HepG2 (cell line): ENCODE measurements around the gene LRTM2. TPM values are rescaled to one million over a fixed set of nuclear protein-coding genes. Genes with fewer than 3 reads are reported as not detected.

Source experiments
- BCL6 ChIP-seq: IDR thresholded peaks from 2 replicates; pipeline ENCODE4 v1.6.1; 2016; ENCODE audit warnings: missing genetic modification reagents, missing compliant biosample characterization
- CENPT ChIP-seq: sonication (generic); formaldehyde crosslinking; IDR thresholded peaks from 2 replicates; pipeline ENCODE4 v1.8.0; 2022; ENCODE audit warnings: low read depth, mild to moderate bottlenecking, moderate library complexity, missing genetic modification reagents
- CHD4 ChIP-seq: fragments of 200-600 bp; sonication (generic); IDR thresholded peaks from 2 replicates; pipeline ENCODE4 v1.7.0; 2017; ENCODE audit warnings: mild to moderate bottlenecking, low read length, borderline replicate concordance
- ELF1 ChIP-seq: sonication (generic); formaldehyde crosslinking; IDR thresholded peaks from 2 replicates; pipeline ENCODE4 v1.4.0; 2020; ENCODE audit warnings: missing genetic modification reagents
- GABPA ChIP-seq, 2 experiments: IDR thresholded peaks; 2 replicates each; pipeline ENCODE4 v1.6.1; 2011 to 2016; ENCODE audit warnings: low read depth in 2 of 2, low read length in 1 of 2, missing biosample characterization in 1 of 2, missing genetic modification characterization in 1 of 2
- IRF9 ChIP-seq: sonication (generic); formaldehyde crosslinking; IDR thresholded peaks from 2 replicates; pipeline ENCODE4 v1.8.0; 2022; ENCODE audit warnings: missing genetic modification reagents, mild to moderate bottlenecking, borderline replicate concordance
- MAFF ChIP-seq: IDR thresholded peaks from 2 replicates; pipeline ENCODE4 v1.6.1; 2011; ENCODE audit warnings: low read depth, low read length, improper control_type of control experiment
- MAFG ChIP-seq: sonication (generic); formaldehyde crosslinking; IDR thresholded peaks from 2 replicates; pipeline ENCODE4 v1.5.1; 2020; ENCODE audit warnings: mild to moderate bottlenecking, missing genetic modification reagents
- PHF21A ChIP-seq: sonication (generic); formaldehyde crosslinking; IDR thresholded peaks from 2 replicates; pipeline ENCODE4 v1.5.0; 2020; ENCODE audit warnings: mild to moderate bottlenecking, missing genetic modification reagents
- SMAD3 ChIP-seq: sonication (generic); formaldehyde crosslinking; IDR thresholded peaks from 2 replicates; pipeline ENCODE4 v1.4.0; 2020; ENCODE audit warnings: missing genetic modification reagents
- SNAPC5 ChIP-seq: sonication (generic); formaldehyde crosslinking; IDR thresholded peaks from 2 replicates; pipeline ENCODE4 v1.8.1; 2023; ENCODE audit warnings: mild to moderate bottlenecking, missing genetic modification reagents, borderline replicate concordance
- TFE3 ChIP-seq: IDR thresholded peaks from 2 replicates; pipeline ENCODE4 v1.6.1; 2016
- XBP1 ChIP-seq: sonication (generic); formaldehyde crosslinking; IDR thresholded peaks from 2 replicates; pipeline ENCODE4 v1.5.0; 2020; ENCODE audit warnings: missing genetic modification reagents
- ZC3H13 ChIP-seq: sonication (generic); formaldehyde crosslinking; IDR thresholded peaks from 2 replicates; pipeline ENCODE4 v1.8.1; 2023; ENCODE audit warnings: mild to moderate bottlenecking, missing genetic modification reagents, moderate library complexity
- ZNF18 ChIP-seq: sonication (generic); formaldehyde crosslinking; IDR thresholded peaks from 2 replicates; pipeline ENCODE4 v1.8.0; 2022; ENCODE audit warnings: mild to moderate bottlenecking, missing genetic modification reagents; ENCODE audit not compliant: insufficient replicate concordance
- ZNF20 ChIP-seq: sonication (generic); formaldehyde crosslinking; IDR thresholded peaks from 2 replicates; pipeline ENCODE4 v1.4.0; 2020; ENCODE audit warnings: mild to moderate bottlenecking, moderate library complexity, missing genetic modification reagents
- ZNF329 ChIP-seq: sonication (generic); formaldehyde crosslinking; IDR thresholded peaks from 2 replicates; pipeline ENCODE4 v1.9.0; 2021; ENCODE audit warnings: low read depth, mild to moderate bottlenecking, missing genetic modification reagents
- ZNF790 ChIP-seq: sonication (generic); formaldehyde crosslinking; IDR thresholded peaks from 2 replicates; pipeline ENCODE4 v1.8.0; 2022; ENCODE audit warnings: missing genetic modification reagents, mild to moderate bottlenecking, borderline replicate concordance
- ZNF792 ChIP-seq: IDR thresholded peaks from 2 replicates; pipeline ENCODE4 v1.6.1; 2016
- ZNF850 ChIP-seq: sonication (generic); formaldehyde crosslinking; conservative IDR thresholded peaks from 2 replicates; pipeline ENCODE4 v1.9.0; 2021; ENCODE audit warnings: mild to moderate bottlenecking, missing genetic modification reagents
- ZNF891 ChIP-seq: sonication (generic); formaldehyde crosslinking; IDR thresholded peaks from 2 replicates; pipeline ENCODE4 v1.5.0; 2020; ENCODE audit warnings: mild to moderate bottlenecking, missing genetic modification reagents
- ZXDC ChIP-seq: sonication (generic); formaldehyde crosslinking; IDR thresholded peaks from 2 replicates; pipeline ENCODE4 v1.5.0; 2020; ENCODE audit warnings: mild to moderate bottlenecking, missing genetic modification reagents
- polyA plus RNA-seq, 8 experiments: library from polyadenylated mRNA; depleted of rRNA in 3 of 8; stranded (reverse) in 7 of 8; unstranded in 1 of 8; fragments of >200 nt; fragmentation: Illumina TruSeq in 4 of 8; extraction: Trizol in 4 of 8; gene quantifications; 2 replicates each; pipeline versions ENCODE4 v1.2.1 to v1.2.3, GENCODE V29; 2011 to 2016; ENCODE audit warnings: low read depth in 4 of 8, missing spikeins in 1 of 8, mixed read lengths in 1 of 8; ENCODE audit not compliant: insufficient read depth in 1 of 8
- total RNA-seq, 5 experiments: library from RNA; depleted of rRNA; stranded (reverse); fragments of >200 nt; fragmentation: Illumina TruSeq; extraction: Trizol; gene quantifications; 2 replicates each; pipeline ENCODE4 v1.2.3, GENCODE V29; 2016; ENCODE audit warnings: low read depth in 1 of 5

The LRTM2 gene
- total and polyA plus RNA-seq, 2 of the 13 experiments (the other 11 are each of a cell fraction or from before 2014, with no cell fraction given), result 0.09 TPM; not detected in 1

GRCh38 chr12:1830981-1831963 lies 10.9 kb downstream of the LRTM2 start (continued):
- TF ChIP-seq SMAD3 (peak; percentile 94), ZC3H13 (CRISPR knock-in tag) (0 out of 2 replicates have a peak, but pooled peaks have one; percentile 35), ZNF850 (no peak), ZXDC (CRISPR knock-in tag) (no peak), MAFF (no peak), ELF1 (CRISPR knock-in tag) (no peak), CHD4 (no peak), ZNF792 (CRISPR knock-in tag) (peak; percentile 86; the same call in 1 of the 2 replicates), MAFG (CRISPR knock-in tag) (no peak), ZNF20 (no peak), ZNF790 (no peak), XBP1 (CRISPR knock-in tag) (peak; percentile 95), ZNF329 (CRISPR knock-in tag) (0 out of 2 replicates have a peak, but pooled peaks have one; percentile 58), CENPT (CRISPR knock-in tag) (0 out of 2 replicates have a peak, but pooled peaks have one; percentile 39), ZNF18 (peak; percentile 61), GABPA (IDR thresholded peaks at IDR 0.05; ENCODE audit: low read depth, low read length) (no peak), GABPA (CRISPR knock-in tag; IDR thresholded peaks at IDR 0.05; ENCODE audit: low read depth) (peak; percentile 21; the same call in 1 of the 2 replicates), PHF21A (peak; percentile 36; the same call in 1 of the 2 replicates), IRF9 (CRISPR knock-in tag) (no peak), SNAPC5 (CRISPR knock-in tag) (0 out of 2 replicates have a peak, but pooled peaks have one; percentile 49), BCL6 (CRISPR knock-in tag) (peak; percentile 70; the same call in 1 of the 2 replicates), ZNF891 (CRISPR knock-in tag) (peak; percentile 68; the same call in 1 of the 2 replicates), TFE3 (CRISPR knock-in tag) (peak; percentile 84)
